GM18873 (cell line): ENCODE measurements around the gene ATP5F1D.

Source experiments
- ATAC-seq: cut with Tn5 transposase; IDR thresholded peaks from one replicate; pipeline ENCODE4 v1.9.1; 2021; ENCODE audit warnings: mild to moderate bottlenecking, moderate library complexity, moderate number of reproducible peaks; ENCODE audit not compliant: unreplicated experiment, low FRiP score

The ATP5F1D gene

GRCh38 chr19:1278713-1279660, 37.4 kb downstream of the ATP5F1D start:
- ATAC-seq: no peak

GRCh38 chr19:1279782-1280341, 38.3 kb downstream of the ATP5F1D start:
- ATAC-seq: no peak

GRCh38 chr19:1280636-1281568, 39.4 kb downstream of the ATP5F1D start:
- ATAC-seq: no peak

GRCh38 chr19:1281569-1282287, 40.2 kb downstream of the ATP5F1D start:
- no peak for ATAC-seq

- no peak for ATAC-seq
These were observed 41.1 kb downstream of the ATP5F1D start for GRCh38 chr19:1282588-1283206.

- ATAC-seq: no peak
These were observed 41.8 kb downstream of the ATP5F1D start for GRCh38 chr19:1283207-1283916.

- ATAC-seq: no peak
These were observed 42.4 kb downstream of the ATP5F1D start for GRCh38 chr19:1283917-1284292.

GRCh38 chr19:1284293-1284978, 42.9 kb downstream of the ATP5F1D start:
- no peak for ATAC-seq

GRCh38 chr19:1284979-1285736, 43.6 kb downstream of the ATP5F1D start:
- no peak for ATAC-seq

- ATAC-seq: no peak
These were observed 44.3 kb downstream of the ATP5F1D start, which contains the start of gene EFNA2 for GRCh38 chr19:1285737-1286360. Gene EFNA2 (plus strand): TSS chr19:1285873. CDS start chr19:1286169, 296 bp downstream.

GRCh38 chr19:1286487-1287353, 45.2 kb downstream of the ATP5F1D start:
- no peak for ATAC-seq

GRCh38 chr19:1287354-1288225, 46.0 kb downstream of the ATP5F1D start:
- ATAC-seq: no peak

- ATAC-seq: no peak
These were observed 46.7 kb downstream of the ATP5F1D start for GRCh38 chr19:1288226-1288612.

- ATAC-seq: no peak
These were observed 47.5 kb downstream of the ATP5F1D start for GRCh38 chr19:1288833-1289685.

- ATAC-seq: no peak
These were observed 48.1 kb downstream of the ATP5F1D start for GRCh38 chr19:1289686-1290025.
